H9 (cell line): ENCODE measurements around the gene TRABD2B. TPM values are rescaled to one million over a fixed set of nuclear protein-coding genes. Genes with fewer than 3 reads are reported as not detected.

Source experiments
- DNase-seq: peaks from one replicate; pipeline ENCODE4 v3.0.0-alpha.2; 2017
- H2AFZ ChIP-seq: one replicate; pipeline ENCODE4 v1.6.1; 2013; ENCODE audit warnings: mild to moderate bottlenecking, low read length, control low read depth, moderate library complexity
- H2AK5ac ChIP-seq: 2 replicates; pipeline ENCODE4 v1.6.1; 2013; ENCODE audit warnings: low read length, control low read depth, mixed read lengths; ENCODE audit not compliant: insufficient read length
- H2BK120ac ChIP-seq: one replicate; pipeline ENCODE4 v1.6.1; 2013; ENCODE audit warnings: low read depth, mild to moderate bottlenecking, low read length, control low read depth, inconsistent platforms; ENCODE audit not compliant: poor library complexity, severe bottlenecking
- H2BK12ac ChIP-seq: 2 replicates; pipeline ENCODE4 v1.6.1; 2013; ENCODE audit warnings: low read length, control low read depth, mixed read lengths, low read depth; ENCODE audit not compliant: insufficient read length
- H2BK15ac ChIP-seq: 2 replicates; pipeline ENCODE4 v1.6.1; 2013; ENCODE audit warnings: low read depth, low read length, control low read depth
- H2BK20ac ChIP-seq: one replicate; pipeline ENCODE4 v1.6.1; 2013; ENCODE audit warnings: low read depth, mild to moderate bottlenecking, low read length, control low read depth, inconsistent platforms; ENCODE audit not compliant: poor library complexity, severe bottlenecking
- H2BK5ac ChIP-seq: 2 replicates; pipeline ENCODE4 v1.6.1; 2013; ENCODE audit warnings: low read length, control low read depth, mixed read lengths; ENCODE audit not compliant: insufficient read length
- H3K14ac ChIP-seq: 2 replicates; pipeline ENCODE4 v1.6.1; 2013; ENCODE audit warnings: low read length, control low read depth; ENCODE audit not compliant: insufficient read depth
- H3K18ac ChIP-seq: 2 replicates; pipeline ENCODE4 v1.6.1; 2013; ENCODE audit warnings: low read depth, mild to moderate bottlenecking, mixed read lengths, low read length, control low read depth; ENCODE audit not compliant: insufficient read length
- H3K23ac ChIP-seq: 2 replicates; pipeline ENCODE4 v1.6.1; 2013; ENCODE audit warnings: low read length, control low read depth, mixed read lengths, low read depth; ENCODE audit not compliant: insufficient read length
- H3K23me2 ChIP-seq: 2 replicates; pipeline ENCODE4 v1.6.1; 2013; ENCODE audit warnings: low read depth, mild to moderate bottlenecking, mixed read lengths, low read length, control low read depth; ENCODE audit not compliant: insufficient read length, poor library complexity, severe bottlenecking
- H3K27ac ChIP-seq: 2 replicates; pipeline ENCODE4 v1.5.1; 2013; ENCODE audit warnings: low read length, control low read depth, mixed read lengths, low read depth; ENCODE audit not compliant: insufficient read length
- H3K27me3 ChIP-seq: 2 replicates; pipeline ENCODE4 v1.6.1; 2013; ENCODE audit warnings: low read length, control low read depth, inconsistent platforms; ENCODE audit not compliant: insufficient read depth
- H3K4ac ChIP-seq: 2 replicates; pipeline ENCODE4 v1.6.1; 2013; ENCODE audit warnings: low read depth, mild to moderate bottlenecking, control low read depth, inconsistent platforms, low read length, moderate library complexity
- H3K4me1 ChIP-seq: 2 replicates; pipeline ENCODE4 v1.6.1; 2013; ENCODE audit warnings: low read length, control low read depth, inconsistent platforms; ENCODE audit not compliant: insufficient read depth
- H3K4me2 ChIP-seq: 2 replicates; pipeline ENCODE4 v1.6.1; 2013; ENCODE audit warnings: low read length, control low read depth, mixed read lengths; ENCODE audit not compliant: insufficient read length, insufficient read depth
- H3K56ac ChIP-seq: 2 replicates; pipeline ENCODE4 v1.6.1; 2013; ENCODE audit warnings: low read depth, mild to moderate bottlenecking, mixed read lengths, low read length, control low read depth; ENCODE audit not compliant: insufficient read length
- H3K79me1 ChIP-seq: 2 replicates; pipeline ENCODE4 v1.6.1; 2013; ENCODE audit warnings: low read depth, mild to moderate bottlenecking, moderate library complexity, low read length, control low read depth, inconsistent platforms; ENCODE audit not compliant: insufficient read depth, poor library complexity, severe bottlenecking
- H3K79me2 ChIP-seq: 2 replicates; pipeline ENCODE4 v1.6.1; 2013; ENCODE audit warnings: low read length, control low read depth, inconsistent platforms; ENCODE audit not compliant: insufficient read depth
- H3K9ac ChIP-seq: 2 replicates; pipeline ENCODE4 v1.6.1; 2013; ENCODE audit warnings: low read length, control low read depth, mixed read lengths; ENCODE audit not compliant: insufficient read length; ENCODE audit errors: extremely low read depth
- H3K9me3 ChIP-seq: one replicate; pipeline ENCODE4 v1.6.1; 2013; ENCODE audit warnings: low read depth, low read length, inconsistent platforms; ENCODE audit not compliant: control insufficient read depth
- H3T11ph ChIP-seq: one replicate; pipeline ENCODE4 v1.6.1; 2013; ENCODE audit warnings: mild to moderate bottlenecking, low read length, control low read depth, inconsistent platforms
- H4K20me1 ChIP-seq: one replicate; pipeline ENCODE4 v1.6.1; 2013; ENCODE audit not compliant: control insufficient read depth, insufficient read length, insufficient read depth
- H4K5ac ChIP-seq: 2 replicates; pipeline ENCODE4 v1.6.1; 2013; ENCODE audit warnings: low read depth, mild to moderate bottlenecking, mixed read lengths, low read length, control low read depth; ENCODE audit not compliant: insufficient read length
- H4K8ac ChIP-seq: replicated peaks from 2 replicates; pipeline ENCODE4 v1.6.1; 2013; ENCODE audit warnings: low read length, control low read depth, mixed read lengths, low read depth; ENCODE audit not compliant: insufficient read length
- H4K91ac ChIP-seq: 2 replicates; pipeline ENCODE4 v1.6.1; 2013; ENCODE audit warnings: low read depth, mild to moderate bottlenecking, moderate library complexity, mixed read lengths, low read length, control low read depth; ENCODE audit not compliant: insufficient read length
- H3K27ac Mint-ChIP-seq, 3 experiments: 2 replicates in 2 of 3; 3 replicates in 1 of 3; pipeline ENCODE4 v1.8.0; 2020 to 2021; ENCODE audit warnings: mixed read lengths in 3 of 3, mild to moderate bottlenecking in 1 of 3, moderate library complexity in 1 of 3
- H3K27me3 Mint-ChIP-seq: 2 replicates; pipeline ENCODE4 v1.8.0; 2021; ENCODE audit warnings: low read depth, mild to moderate bottlenecking, moderate library complexity, mixed read lengths
- H3K36me3 Mint-ChIP-seq, 3 experiments: 2 replicates in 2 of 3; 3 replicates in 1 of 3; pipeline ENCODE4 v1.8.0; 2020 to 2021; ENCODE audit warnings: low read depth in 3 of 3, mixed read lengths in 3 of 3; ENCODE audit not compliant: insufficient read depth in 1 of 3
- H3K4me1 Mint-ChIP-seq, 2 experiments: 2 replicates each; pipeline ENCODE4 v1.8.0; 2020; ENCODE audit warnings: mixed read lengths in 2 of 2
- H3K4me3 Mint-ChIP-seq, 2 experiments: 2 replicates in 1 of 2; 3 replicates in 1 of 2; pipeline ENCODE4 v1.8.0; 2020 to 2021; ENCODE audit warnings: mild to moderate bottlenecking in 2 of 2, mixed read lengths in 2 of 2, moderate library complexity in 1 of 2
- H3K9me3 Mint-ChIP-seq, 2 experiments: 2 replicates in 1 of 2; 3 replicates in 1 of 2; pipeline ENCODE4 v1.8.0; 2020; ENCODE audit warnings: mild to moderate bottlenecking in 2 of 2, mixed read lengths in 2 of 2, moderate library complexity in 1 of 2
- WGBS: extraction: QIAGEN DNeasy Blood & Tissue Kit; methylation state at CpG from one replicate; pipeline ENCODE4 v1.1.7; 2013; ENCODE audit warnings: missing lambda C conversion rate, low lambda C conversion rate, mixed read lengths; ENCODE audit not compliant: insufficient read length; ENCODE audit errors: extremely low coverage; 5-methylcytosine and 5-hydroxymethylcytosine counted together
- total RNA-seq: library from RNA; stranded (reverse); gene quantifications from 2 replicates; pipeline ENCODE4 v1.2.1, GENCODE V29; 2021
- TF ChIP-seq, protein P1 (sequence below): fragments of 200-600 bp; sonication (generic); conservative IDR thresholded peaks from 3 replicates; pipeline ENCODE4 v1.8.0; 2021; ENCODE audit warnings: antibody characterized with exemption, mild to moderate bottlenecking

Gene TRABD2B
- total RNA-seq, 1 experiment from 2014 or later = 2.3 TPM

- H2BK5ac ChIP-seq = no peak overlapping the region
- no peaks in the 10 kb centered on the region for H4K20me1 ChIP-seq
- no peak overlapping the region for H2BK120ac ChIP-seq
- H3K4me1 ChIP-seq = peaks cover 9% of the 10 kb centered on the region; the same call in 1 of the 2 replicates
- H3K4me2 ChIP-seq = no peak overlapping the region
- no peak overlapping the region for H3K9ac ChIP-seq
- no peak overlapping the region for H2AK5ac ChIP-seq
- no peak overlapping the region for H3K27ac Mint-ChIP-seq
- H3K23me2 ChIP-seq = peaks cover 3% of the 10 kb centered on the region
- H2BK20ac ChIP-seq = no peak overlapping the region
- no peak overlapping the region for H4K5ac ChIP-seq
- H3K27me3 Mint-ChIP-seq = peaks cover 34% of the 10 kb centered on the region
- no peaks in the 10 kb centered on the region for H3K9me3 ChIP-seq
- peaks cover 19% of the 10 kb centered on the region; the same call in 1 of the 2 replicates for H3K27me3 ChIP-seq
- no peak overlapping the region for H4K91ac ChIP-seq
- WGBS = no CpG with 5 or more reads among the region's 1 CpG
- no peak overlapping the region for H3K4ac ChIP-seq
- peaks cover 32 to 35% of the 10 kb centered on the region in 2 experiments for H3K4me1 Mint-ChIP-seq
- no peak overlapping the region for H2BK15ac ChIP-seq
- no peaks in the 10 kb centered on the region for H3K36me3 Mint-ChIP-seq
- no peak overlapping the region for H3K18ac ChIP-seq
- H3T11ph ChIP-seq = no peak overlapping the region
- H2AFZ ChIP-seq = no peak overlapping the region
- H3K56ac ChIP-seq = no peak overlapping the region
- no peaks in the 10 kb centered on the region for H3K79me1 ChIP-seq
- H3K14ac ChIP-seq = no peak overlapping the region; the same call in 1 of the 2 replicates
- H2BK12ac ChIP-seq = no peak overlapping the region
- no peaks in the 10 kb centered on the region; a peak in 1 of 5 replicates for H3K9me3 Mint-ChIP-seq
- H3K23ac ChIP-seq = no peak overlapping the region
- no peak overlapping the region for H3K27ac ChIP-seq
- TF ChIP-seq, protein P1, sequence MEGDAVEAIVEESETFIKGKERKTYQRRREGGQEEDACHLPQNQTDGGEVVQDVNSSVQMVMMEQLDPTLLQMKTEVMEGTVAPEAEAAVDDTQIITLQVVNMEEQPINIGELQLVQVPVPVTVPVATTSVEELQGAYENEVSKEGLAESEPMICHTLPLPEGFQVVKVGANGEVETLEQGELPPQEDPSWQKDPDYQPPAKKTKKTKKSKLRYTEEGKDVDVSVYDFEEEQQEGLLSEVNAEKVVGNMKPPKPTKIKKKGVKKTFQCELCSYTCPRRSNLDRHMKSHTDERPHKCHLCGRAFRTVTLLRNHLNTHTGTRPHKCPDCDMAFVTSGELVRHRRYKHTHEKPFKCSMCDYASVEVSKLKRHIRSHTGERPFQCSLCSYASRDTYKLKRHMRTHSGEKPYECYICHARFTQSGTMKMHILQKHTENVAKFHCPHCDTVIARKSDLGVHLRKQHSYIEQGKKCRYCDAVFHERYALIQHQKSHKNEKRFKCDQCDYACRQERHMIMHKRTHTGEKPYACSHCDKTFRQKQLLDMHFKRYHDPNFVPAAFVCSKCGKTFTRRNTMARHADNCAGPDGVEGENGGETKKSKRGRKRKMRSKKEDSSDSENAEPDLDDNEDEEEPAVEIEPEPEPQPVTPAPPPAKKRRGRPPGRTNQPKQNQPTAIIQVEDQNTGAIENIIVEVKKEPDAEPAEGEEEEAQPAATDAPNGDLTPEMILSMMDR = no peak
- no peak overlapping the region for H3K4me3 Mint-ChIP-seq
- DNase-seq = peak; percentile 9
- no peaks in the 10 kb centered on the region for H3K79me2 ChIP-seq
- no peak overlapping the region for H4K8ac ChIP-seq
Measured at GRCh38 chr1:48000883-48001282, 3.7 kb upstream of the TRABD2B start.
